Posterior cingulate gyrus (tissue), 11 donors: ENCODE results near the gene ATP2B1.
"Not testable (repeated sequence)": the region's sequence is repeated elsewhere in the genome, so short reads cannot be mapped to it uniquely, and the experiment has no call there.

Source experiments
- DNase-seq, 10 donors: peaks; one replicate each; pipeline versions ENCODE4 v3.0.0 to v3.0.0-alpha.2; 2020 to 2021; ENCODE audit warnings: mixed read lengths in 3 of 10
- intact Hi-C: fragments of 100-400 bp; cut with DNase I; formaldehyde crosslinking; loops from one replicate; pipeline ENCODE4 v1.15.1; 2023

Gene ATP2B1

GRCh38 chr12:89708565-89709156 lies at the start of gene ATP2B1:
Gene ATP2B1 (minus strand): TSS chr12:89708838. CDS start chr12:89655886, 52,952 bp downstream.
- intact Hi-C loops = loop anchor here (5.0 kb wide), 2 partner anchors 161 to 236 kb away; no protein-coding TSS in a partner anchor
- peak; percentile 58 to 97 (median 82) for DNase-seq

- DNase-seq, intact Hi-C loops: not testable (repeated sequence)
Observed at GRCh38 chr12:89757987-89758386, 49.3 kb upstream of the ATP2B1 start.

- no peak for DNase-seq
- intact Hi-C loops = no loop called here
Observed at GRCh38 chr12:89756585-89757398, 48.2 kb upstream of the ATP2B1 start.

GRCh38 chr12:89756194-89756584 lies 47.6 kb upstream of the ATP2B1 start:
- DNase-seq = peak in 1 of 10 donors; percentile 55
- intact Hi-C loops = no loop called here

DNA sequence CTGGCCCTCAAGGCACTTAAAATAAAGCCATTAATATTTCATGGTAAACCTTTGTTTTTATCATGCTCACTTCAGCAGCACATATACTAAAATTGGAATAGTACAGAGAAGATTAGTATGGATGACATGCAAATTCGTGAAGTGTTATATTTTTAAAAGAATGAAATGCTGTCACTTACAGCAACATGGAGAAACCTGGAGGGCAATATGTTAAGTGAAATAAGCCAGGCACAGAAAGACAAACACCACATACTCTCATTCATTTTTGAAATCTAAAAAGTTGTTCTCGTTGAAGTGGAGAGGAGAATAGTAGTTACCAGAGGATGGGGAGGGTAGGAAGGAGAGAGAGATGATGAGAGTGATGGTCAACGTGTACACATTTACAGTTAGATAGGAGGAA lies 45.4 kb upstream of the ATP2B1 start:
- intact Hi-C loops = no loop called here
- no peak for DNase-seq

- intact Hi-C loops = no loop called here
- peak in 1 of 10 donors; percentile 7 for DNase-seq
Observed at GRCh38 chr12:89752341-89752740, 43.7 kb upstream of the ATP2B1 start.

DNA sequence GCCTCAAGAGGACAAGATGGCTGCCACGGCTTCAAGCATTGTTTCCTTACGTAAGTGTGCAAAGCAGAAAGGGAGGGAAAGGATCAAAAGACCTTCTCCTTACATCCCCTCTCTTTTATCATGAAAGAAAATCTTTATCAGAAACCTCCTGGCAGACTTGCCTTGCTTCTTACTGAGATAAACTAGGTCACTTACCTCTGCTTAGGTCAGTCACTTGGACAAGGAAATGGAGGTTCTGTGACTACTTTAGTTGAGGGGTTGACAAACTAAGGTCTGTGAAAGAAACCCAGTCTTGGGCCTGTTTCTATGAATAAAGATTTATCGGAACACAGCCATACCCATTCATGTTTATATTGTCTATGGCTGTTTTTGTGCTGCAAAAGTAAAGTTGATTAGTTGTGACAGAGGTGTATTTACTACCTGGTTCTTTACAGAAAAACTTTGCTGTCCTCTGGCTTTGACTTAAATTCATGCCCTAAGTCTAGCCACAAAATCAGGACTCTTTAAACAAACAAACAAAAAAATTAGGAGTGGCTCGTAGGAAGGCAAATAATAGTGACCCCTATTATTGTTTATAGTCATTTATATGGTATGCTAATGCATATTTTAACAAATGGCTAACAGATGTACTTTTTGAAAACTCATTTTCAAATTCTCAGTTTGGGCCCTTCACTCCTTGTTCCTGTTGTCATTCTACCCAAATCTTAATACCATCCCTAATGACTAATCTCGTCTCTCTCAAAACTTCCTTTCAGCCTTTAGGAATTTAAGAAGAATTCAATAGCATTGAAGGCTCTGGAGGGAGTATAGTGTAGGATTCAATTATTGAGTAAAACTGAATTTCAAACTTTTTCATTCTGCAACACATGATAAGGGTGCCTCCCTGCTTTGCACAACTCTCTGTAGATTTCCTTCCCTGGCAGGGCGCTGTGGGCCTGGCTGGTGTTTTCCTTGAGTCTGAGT lies 42.0 kb upstream of the ATP2B1 start:
- intact Hi-C loops = no loop called here
- DNase-seq = no peak

DNA sequence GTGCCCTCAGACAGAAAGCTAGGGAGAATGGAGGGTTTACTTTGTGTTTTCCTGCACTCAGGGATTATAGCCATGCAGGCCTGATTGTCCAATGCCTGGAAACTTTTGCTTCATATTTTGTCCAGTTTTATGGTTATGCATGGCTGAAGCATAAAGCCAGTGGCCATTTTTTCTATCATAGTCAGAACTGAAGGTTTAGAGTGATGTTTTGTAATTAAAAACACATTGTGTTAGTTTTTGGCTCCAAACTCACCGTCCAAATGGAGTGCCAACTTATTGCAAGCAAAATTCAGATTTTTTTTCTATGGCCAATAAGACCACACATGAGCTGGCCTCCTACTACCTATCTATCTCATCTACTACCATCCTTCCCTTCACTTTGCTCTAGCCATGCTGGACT lies 40.2 kb upstream of the ATP2B1 start:
- DNase-seq = no peak
- intact Hi-C loops = no loop called here

DNA sequence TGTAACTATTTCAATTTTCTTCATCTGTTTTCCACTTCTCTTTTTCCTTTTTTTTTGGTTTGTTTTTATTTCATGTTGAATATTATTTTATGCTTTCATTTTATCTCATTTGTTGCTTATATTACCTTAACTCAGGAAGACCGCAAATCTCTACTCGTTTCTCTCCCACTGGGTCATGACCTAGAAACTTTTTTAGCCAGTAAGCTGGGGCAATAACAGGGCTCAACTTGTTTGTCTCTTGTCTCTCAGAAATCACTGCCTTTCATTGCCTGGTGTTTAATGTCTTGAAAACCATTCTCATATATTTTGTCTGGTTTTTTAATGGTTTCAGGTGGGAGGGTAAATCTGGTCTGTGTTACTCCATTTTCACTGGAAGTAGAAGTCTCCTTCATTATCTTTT lies 36.6 kb upstream of the ATP2B1 start:
- intact Hi-C loops = no loop called here
- no peak for DNase-seq

- intact Hi-C loops = no loop called here
- DNase-seq = no peak
Observed at GRCh38 chr12:89742337-89743022, 33.8 kb upstream of the ATP2B1 start.

DNA sequence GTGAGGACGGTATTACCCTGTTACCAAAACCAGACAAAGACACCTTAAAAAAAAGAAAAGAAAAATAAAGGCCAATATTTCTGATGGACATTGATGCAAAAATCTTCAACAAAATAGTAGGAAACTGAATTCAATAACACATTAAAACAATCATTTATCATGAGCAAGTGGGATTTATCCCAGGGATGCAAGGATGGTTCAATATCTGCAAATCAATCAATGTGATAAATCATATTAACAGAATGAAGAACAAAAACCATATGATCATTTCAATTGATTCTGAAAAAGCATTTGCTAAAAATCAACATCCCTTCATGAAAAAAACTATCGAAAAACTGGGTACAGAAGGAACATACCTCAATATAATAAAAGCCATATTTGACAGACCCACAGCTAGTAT lies 32.3 kb upstream of the ATP2B1 start:
- intact Hi-C loops = no loop called here
- DNase-seq = no peak

- DNase-seq = no peak
- intact Hi-C loops = no loop called here
Observed at GRCh38 chr12:89736995-89737394, 28.4 kb upstream of the ATP2B1 start.

DNA sequence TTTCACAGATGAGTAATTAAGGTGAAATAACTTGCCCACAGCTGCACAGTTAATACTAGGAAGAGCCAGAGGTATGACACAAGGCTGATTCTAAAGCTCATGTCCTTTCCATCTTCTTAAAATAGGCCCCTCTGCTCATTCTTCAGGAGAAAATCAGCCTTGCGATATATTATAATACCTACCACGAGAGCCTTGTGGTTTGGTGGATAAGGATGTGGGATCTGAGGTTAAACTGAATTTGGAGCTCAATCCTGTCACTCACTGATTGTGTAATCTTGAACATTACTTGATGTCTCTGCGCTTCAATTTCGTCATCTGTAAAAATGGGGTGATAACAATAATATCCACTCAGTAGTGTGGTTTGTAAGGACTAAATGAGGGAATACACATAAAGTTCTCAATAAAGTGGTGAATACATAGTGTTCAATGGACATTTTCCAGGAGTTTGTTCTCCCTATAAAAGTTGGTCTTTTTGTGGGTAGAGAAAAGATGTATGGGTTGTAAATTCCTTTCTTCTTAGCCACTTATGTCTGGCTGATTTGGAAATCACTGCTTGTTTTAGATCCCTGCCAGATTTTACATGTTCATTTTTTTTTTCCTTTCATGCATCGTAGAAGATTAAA lies 25.1 kb upstream of the ATP2B1 start:
- intact Hi-C loops = no loop called here

DNA sequence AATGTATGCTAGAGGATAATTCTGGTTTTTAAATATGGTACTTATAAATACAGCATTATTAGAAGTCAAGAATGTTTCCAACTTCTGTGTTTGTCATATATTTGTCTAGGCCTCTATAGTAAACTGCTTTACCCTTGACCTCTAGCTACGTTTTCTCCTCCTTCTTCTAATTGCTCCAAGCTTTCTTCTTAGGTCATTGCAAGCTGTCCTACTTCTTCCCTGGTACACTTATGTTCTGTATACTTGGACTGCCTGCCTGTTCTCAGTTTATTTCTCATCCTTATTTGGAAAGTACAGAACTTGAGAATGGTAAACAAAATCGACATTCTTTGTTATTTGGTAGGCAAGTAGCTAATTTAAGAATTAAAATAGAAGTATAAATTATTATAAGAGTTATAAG lies 23.9 kb upstream of the ATP2B1 start:
- DNase-seq = no peak
- intact Hi-C loops = no loop called here

More for the DNA sequence above, 25.1 kb upstream of the ATP2B1 start:
- DNase-seq = no peak

DNA sequence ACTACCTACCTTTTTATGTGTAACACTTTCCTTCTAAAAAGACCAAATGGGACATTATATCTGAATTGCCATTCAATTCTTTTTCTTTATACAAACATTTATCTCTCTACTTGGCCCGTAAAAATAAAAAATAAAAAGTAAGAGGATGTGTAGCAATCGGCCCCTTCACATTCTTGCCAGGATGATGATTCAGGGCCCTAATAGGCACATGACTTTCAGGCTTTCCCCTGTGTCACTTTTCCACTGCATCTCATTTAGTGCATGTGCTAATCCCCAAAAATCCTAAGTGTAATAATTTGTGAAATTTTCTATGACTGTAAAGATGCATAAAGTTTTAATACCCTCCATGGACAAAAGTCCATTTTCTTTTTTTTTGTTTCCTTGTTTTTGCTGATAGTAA lies 23.0 kb upstream of the ATP2B1 start:
- intact Hi-C loops = no loop called here
- DNase-seq = no peak

DNA sequence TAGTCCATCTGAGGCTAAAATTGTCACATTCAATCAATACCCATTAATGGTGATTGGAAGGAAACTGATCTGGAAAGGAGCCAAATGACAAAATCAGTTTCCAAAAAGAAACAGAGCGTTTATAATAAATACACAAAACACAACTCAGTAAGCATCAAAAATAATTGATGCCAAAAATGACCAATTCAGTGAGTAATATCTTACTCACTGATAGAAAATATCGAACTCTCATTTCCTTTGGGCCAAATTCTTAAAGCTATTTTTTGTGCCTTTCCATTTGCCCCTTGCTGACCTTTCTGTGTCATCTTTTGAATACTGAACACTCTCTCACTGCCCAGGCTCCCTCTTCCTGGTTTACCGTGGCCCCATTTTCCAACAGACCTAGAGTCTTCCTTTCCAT lies 22.5 kb upstream of the ATP2B1 start:
- intact Hi-C loops = no loop called here
- no peak for DNase-seq

GRCh38 chr12:89729946-89730459 lies 21.4 kb upstream of the ATP2B1 start:
- no peak for DNase-seq
- intact Hi-C loops = no loop called here

DNA sequence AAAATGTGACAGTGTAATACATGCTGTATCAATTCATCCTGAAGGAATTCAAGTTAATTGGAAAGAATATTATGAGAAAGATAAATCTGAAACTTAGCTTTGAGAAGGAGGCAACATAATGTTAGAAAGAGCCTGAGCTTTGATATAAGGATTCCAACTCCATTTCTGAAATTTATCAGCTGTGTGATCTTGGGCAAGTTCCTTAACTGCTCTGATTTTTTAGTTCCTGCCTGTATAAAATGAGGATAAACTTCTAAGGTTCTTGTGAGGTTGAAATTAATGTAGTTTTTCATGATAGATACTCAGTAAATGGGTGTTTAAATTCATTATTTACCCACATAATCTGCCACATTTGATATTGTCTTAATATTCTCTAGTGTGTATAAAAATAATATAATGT lies 14.6 kb upstream of the ATP2B1 start:
- intact Hi-C loops = no loop called here
- no peak for DNase-seq

DNA sequence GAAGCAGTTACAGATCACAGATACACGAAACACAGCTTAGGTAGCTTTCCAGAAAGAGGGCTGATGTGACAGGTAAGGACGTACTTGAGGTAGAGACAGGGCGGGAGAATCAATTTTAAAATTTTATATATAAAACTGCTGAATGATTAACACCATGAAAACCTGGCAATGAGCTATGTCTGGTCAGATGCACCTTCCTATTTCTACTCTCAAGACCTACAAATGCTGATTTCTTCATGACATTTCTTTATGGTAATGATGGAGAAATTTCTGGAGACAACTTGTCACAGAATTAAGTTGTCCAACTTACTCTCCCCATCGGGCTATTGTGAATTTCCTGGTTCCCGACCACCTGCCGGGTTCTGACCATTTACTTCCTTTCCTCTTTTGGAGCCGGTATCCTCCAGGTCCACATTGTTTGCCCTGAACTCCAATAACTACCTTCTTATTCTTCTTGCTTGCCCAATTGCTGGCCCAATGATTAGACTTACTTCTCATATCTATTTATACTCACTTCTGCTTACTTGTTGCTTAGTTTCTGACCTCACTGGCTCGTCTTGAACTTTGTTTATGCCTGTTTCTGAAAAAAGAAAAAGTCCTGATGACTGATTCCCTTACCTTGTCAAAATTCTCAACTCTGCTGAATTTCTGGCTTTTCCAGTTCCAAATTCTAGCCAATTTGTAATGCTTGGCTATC lies 12.8 kb upstream of the ATP2B1 start:
- intact Hi-C loops = no loop called here
- no peak for DNase-seq
